Activated T-helper 17 cell treated with anti-CD3 and anti-CD28 coated beads, Interleukin-2, amount 50 U/mL, for 72 hours (primary cell): ENCODE data around the gene STAMBPL1. TPM values are rescaled to one million over a fixed set of nuclear protein-coding genes. Genes with fewer than 3 reads are reported as not detected.

ENCODE experiments used
- ATAC-seq: fragments of 150-1000 bp; cut with Tn5 transposase; replicated peaks from 2 replicates; pipeline ENCODE4 v1.10.0; 2021; ENCODE audit warnings: mild to moderate bottlenecking, moderate library complexity
- H3K27ac Mint-ChIP-seq: one replicate; pipeline ENCODE4 v1.8.0; 2022; ENCODE audit warnings: mixed read lengths
- H3K27me3 Mint-ChIP-seq: one replicate; pipeline ENCODE4 v1.8.0; 2022; ENCODE audit warnings: mixed read lengths
- H3K36me3 Mint-ChIP-seq: one replicate; pipeline ENCODE4 v1.8.0; 2022; ENCODE audit warnings: low read depth, mild to moderate bottlenecking, mixed read lengths
- H3K4me1 Mint-ChIP-seq: one replicate; pipeline ENCODE4 v1.8.0; 2022; ENCODE audit warnings: mixed read lengths
- H3K4me3 Mint-ChIP-seq: one replicate; pipeline ENCODE4 v1.8.0; 2022; ENCODE audit warnings: mild to moderate bottlenecking, mixed read lengths
- H3K9me3 Mint-ChIP-seq: one replicate; pipeline ENCODE4 v1.8.0; 2022; ENCODE audit warnings: mixed read lengths
- total RNA-seq, 2 donors: library from RNA; stranded (reverse); gene quantifications; one replicate each; pipeline ENCODE4 v1.2.3, GENCODE V29; 2022

The STAMBPL1 gene
- total RNA-seq, 2 donors from 2014 or later = 27.6 to 72.5 TPM

DNA sequence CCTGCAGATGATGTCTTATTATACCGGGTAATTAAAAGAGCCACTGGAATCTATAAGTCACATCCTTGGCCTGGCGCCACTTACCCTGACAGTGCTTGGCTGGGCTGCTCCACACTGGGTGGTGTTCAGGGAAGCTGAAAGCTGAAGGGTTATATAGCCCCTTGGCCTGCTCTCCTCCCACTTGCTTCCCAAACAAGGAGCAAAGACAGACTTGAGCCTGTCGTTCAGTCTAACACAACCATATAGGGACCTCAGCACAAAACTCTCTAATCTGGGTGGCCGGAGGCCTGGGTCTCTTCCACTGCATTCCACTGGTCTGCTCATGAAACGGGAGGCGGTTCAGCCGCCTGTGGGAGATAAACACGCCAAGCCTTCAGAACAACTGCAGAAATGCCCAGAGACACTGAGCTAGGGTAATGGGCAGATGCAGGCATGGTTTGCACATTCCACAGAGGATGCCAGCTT, 72.6 kb downstream of the STAMBPL1 start, which contains the start of gene ACTA2:
ACTA2 (minus strand) TSS at position 127 of the 465 bp plus-strand sequence. CDS start 3,843 bp downstream, outside the sequence.
- no peak for ATAC-seq
- H3K27me3 Mint-ChIP-seq = no peaks in the 10 kb centered on the region
- H3K27ac Mint-ChIP-seq = no peak within 1 kb of the TSS
- peaks cover 10% of the 10 kb centered on the region for H3K36me3 Mint-ChIP-seq
- H3K9me3 Mint-ChIP-seq = no peaks in the 10 kb centered on the region
- no peaks in the 10 kb centered on the region for H3K4me1 Mint-ChIP-seq
- no peak within 1 kb of the TSS for H3K4me3 Mint-ChIP-seq

DNA sequence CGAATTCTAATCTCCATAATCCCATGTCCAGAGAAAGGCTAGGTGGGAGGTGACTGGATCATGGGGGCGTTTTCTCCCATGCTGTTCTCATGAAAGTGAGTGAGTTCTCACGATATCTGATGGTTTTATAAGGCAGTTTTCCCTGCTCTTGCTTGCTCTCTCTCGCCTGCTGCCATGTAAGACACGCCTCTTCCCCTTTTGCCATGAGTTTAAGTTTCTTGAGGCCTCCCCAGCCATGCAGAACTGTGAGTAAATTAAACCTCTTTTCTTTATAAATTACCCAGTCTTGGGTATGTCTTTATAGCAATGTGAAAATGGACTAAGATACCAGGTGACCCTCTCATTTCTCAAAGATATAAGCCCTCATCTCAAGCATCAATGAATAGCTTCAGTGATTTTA, 73.6 kb downstream of the STAMBPL1 start:
- Mint-ChIP-seq H3K4me1 (no peaks in the 10 kb centered on the region), H3K27me3 (no peaks in the 10 kb centered on the region), H3K9me3 (no peaks in the 10 kb centered on the region), H3K4me3 (no peak overlapping the region), H3K36me3 (peaks cover 10% of the 10 kb centered on the region), H3K27ac (no peak overlapping the region)
- ATAC-seq = no peak

DNA sequence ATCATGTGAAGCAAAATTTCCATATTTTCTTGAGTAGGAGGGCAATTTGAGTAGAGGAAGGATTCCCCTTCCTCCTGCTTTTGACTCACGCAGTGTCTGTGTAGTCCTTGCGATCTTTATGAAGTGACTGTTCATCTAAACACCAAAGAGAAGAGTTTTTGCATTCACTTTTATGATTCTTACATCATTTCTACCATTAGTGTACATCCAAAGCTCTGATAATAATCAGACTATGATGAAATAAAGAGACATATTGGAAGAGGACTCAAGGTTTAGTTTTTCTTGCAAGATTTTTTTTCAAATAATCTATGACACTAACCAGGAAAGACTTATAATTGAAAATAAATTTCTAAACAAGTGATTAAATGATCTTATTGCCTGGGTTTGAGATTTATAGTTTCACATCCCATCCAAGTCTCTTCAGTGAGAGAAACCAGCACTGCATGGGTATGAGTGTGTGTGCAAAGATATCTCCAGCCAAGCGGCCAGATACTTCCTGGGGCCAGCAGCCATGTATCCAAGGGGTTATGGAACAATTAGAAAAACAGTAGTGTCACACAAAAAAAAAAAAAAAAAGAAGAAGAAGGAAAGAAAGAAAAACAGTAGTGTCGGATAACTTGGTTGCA, 74.5 kb downstream of the STAMBPL1 start:
- no peaks in the 10 kb centered on the region for H3K9me3 Mint-ChIP-seq
- ATAC-seq = no peak
- no peak overlapping the region for H3K4me3 Mint-ChIP-seq
- H3K27ac Mint-ChIP-seq = no peak overlapping the region
- no peaks in the 10 kb centered on the region for H3K4me1 Mint-ChIP-seq
- no peaks in the 10 kb centered on the region for H3K27me3 Mint-ChIP-seq
- H3K36me3 Mint-ChIP-seq = peaks cover 10% of the 10 kb centered on the region

DNA sequence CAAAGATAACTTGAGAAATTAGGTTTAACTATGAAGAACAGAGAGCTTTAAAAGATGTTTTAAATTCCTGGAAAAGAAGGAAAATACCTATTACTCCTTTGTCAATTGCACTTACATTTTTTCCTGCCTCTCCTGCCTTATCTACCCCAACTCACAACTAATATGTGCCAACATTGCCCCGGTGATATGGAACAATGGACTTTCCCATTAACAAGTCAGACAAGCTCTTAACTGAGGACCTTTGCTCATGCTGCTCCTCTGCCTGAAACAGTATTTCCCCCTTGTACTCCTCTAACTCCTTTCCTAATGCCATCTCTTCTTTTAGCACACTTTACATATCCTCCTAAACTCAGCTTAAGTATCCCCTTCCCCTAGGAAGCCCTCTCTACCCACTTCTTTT, 77.3 kb downstream of the STAMBPL1 start:
- Mint-ChIP-seq H3K4me3 (no peak overlapping the region), H3K9me3 (no peaks in the 10 kb centered on the region), H3K27me3 (no peaks in the 10 kb centered on the region), H3K27ac (no peak overlapping the region), H3K4me1 (peaks cover 9% of the 10 kb centered on the region), H3K36me3 (no peaks in the 10 kb centered on the region)
- ATAC-seq = no peak

DNA sequence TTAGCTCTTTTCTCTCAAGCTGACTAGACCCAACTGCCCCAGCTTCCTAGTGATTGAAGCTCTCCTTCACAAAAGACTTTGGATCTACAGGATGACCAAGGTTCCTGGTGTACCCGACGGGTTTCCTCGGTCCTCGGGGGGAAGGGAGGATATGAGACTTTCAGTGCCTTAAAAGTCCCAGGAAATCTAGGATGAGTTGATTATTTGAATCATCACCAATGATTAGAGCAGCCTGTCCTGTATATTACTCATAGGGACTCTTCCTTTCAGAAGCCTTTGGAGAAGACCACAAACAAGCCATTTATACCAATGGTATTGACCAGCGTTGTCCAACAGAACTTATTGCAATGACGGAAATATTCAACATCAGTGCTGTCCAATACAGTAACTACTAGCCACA, 78.7 kb downstream of the STAMBPL1 start:
- no peak for ATAC-seq
- no peaks in the 10 kb centered on the region for H3K27me3 Mint-ChIP-seq
- no peaks in the 10 kb centered on the region for H3K36me3 Mint-ChIP-seq
- peaks cover 14% of the 10 kb centered on the region for H3K4me1 Mint-ChIP-seq
- no peak overlapping the region for H3K4me3 Mint-ChIP-seq
- H3K9me3 Mint-ChIP-seq = no peaks in the 10 kb centered on the region
- H3K27ac Mint-ChIP-seq = no peak overlapping the region

DNA sequence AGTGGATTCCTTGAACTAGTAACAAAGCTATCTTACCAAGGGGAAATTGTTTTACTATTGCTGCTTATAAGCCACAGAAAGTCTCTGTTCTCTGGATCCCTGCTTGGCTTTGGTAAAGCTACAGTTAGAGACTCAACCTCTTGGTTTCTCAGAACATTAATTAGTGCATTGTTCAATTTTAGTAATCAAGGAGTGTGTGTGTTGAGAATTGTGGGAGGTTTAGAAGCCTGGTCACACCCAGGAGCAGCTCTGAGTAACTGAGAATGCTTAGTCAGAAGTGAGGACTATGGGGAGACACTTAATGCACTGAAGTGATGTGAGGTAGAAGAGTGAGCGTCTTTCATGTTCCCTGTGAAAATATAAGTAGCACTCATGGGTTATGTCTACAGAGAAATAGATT, 80.8 kb downstream of the STAMBPL1 start:
- Mint-ChIP-seq H3K36me3 (no peaks in the 10 kb centered on the region), H3K4me3 (peak overlapping the region; percentile 5), H3K27me3 (no peaks in the 10 kb centered on the region), H3K4me1 (peaks cover 14% of the 10 kb centered on the region), H3K9me3 (no peaks in the 10 kb centered on the region), H3K27ac (peak overlapping the region; percentile 11)
- peak; percentile 97 for ATAC-seq

DNA sequence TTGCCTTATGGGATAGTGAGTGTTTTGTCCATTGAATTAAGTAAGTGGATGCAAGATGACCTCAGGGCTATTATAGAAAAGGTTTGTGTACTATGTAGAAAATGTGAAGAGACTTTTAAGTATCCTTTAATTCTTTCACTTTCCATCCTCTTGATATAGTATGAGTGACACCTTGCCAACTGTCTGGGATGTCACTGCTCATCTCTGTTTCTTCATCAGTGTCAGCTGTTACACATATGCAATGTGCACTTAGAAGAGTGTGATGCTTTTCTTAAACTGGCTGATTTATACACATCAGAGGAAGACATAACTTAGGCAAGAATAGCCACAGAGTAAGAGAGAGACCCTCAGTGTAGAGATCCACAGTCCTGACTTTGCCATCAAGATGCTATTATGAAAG, 81.2 kb downstream of the STAMBPL1 start:
- Mint-ChIP-seq H3K4me3 (peak overlapping the region; percentile 5), H3K27ac (peak overlapping the region; percentile 11), H3K36me3 (no peaks in the 10 kb centered on the region), H3K9me3 (no peaks in the 10 kb centered on the region), H3K27me3 (no peaks in the 10 kb centered on the region), H3K4me1 (peaks cover 14% of the 10 kb centered on the region)
- peak; percentile 19 for ATAC-seq

DNA sequence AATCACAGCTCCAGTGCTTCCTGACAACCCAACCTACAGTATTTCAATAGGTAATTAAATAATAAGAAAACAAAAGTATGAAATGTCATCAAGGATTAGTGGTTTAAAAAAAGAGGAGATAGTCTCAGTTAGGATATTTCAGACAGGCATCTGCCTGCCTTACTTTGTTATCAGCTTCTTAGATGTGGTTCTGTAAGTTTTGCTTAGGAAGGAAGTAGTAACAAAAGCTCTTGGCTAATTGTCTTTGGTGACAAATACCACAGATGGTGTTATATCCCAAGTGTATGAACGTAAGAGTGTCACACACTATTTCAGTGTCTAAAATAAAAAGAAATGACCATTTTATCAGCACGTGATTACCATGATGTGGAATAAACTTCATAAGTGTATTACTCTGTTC, 82.3 kb downstream of the STAMBPL1 start:
- H3K27ac Mint-ChIP-seq = no peak overlapping the region
- H3K4me1 Mint-ChIP-seq = peaks cover 14% of the 10 kb centered on the region
- peak overlapping the region; percentile 17 for H3K4me3 Mint-ChIP-seq
- no peak for ATAC-seq
- H3K9me3 Mint-ChIP-seq = no peaks in the 10 kb centered on the region
- H3K27me3 Mint-ChIP-seq = no peaks in the 10 kb centered on the region
- no peaks in the 10 kb centered on the region for H3K36me3 Mint-ChIP-seq

DNA sequence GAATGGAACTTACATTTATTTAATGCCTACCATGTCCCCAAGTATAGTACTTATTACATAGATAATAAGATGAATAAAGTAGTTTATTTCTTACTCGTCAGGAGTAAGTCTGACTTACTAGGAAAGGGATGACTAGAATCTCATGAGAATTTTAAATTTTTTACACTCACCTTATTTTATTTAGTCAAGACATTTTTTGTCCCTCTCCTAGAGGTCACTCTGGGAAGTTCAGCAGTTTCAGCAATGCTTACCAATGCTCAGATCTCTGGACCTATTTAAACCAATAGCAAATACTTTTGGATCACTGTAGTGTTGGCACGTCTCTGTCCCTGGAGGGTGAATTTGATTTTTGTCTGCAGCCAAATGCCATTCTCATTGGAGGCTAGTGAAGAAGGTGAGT, 83.3 kb downstream of the STAMBPL1 start:
- Mint-ChIP-seq H3K4me3 (no peak overlapping the region), H3K36me3 (no peaks in the 10 kb centered on the region), H3K27me3 (no peaks in the 10 kb centered on the region), H3K4me1 (peaks cover 14% of the 10 kb centered on the region), H3K9me3 (no peaks in the 10 kb centered on the region), H3K27ac (no peak overlapping the region)
- no peak for ATAC-seq

DNA sequence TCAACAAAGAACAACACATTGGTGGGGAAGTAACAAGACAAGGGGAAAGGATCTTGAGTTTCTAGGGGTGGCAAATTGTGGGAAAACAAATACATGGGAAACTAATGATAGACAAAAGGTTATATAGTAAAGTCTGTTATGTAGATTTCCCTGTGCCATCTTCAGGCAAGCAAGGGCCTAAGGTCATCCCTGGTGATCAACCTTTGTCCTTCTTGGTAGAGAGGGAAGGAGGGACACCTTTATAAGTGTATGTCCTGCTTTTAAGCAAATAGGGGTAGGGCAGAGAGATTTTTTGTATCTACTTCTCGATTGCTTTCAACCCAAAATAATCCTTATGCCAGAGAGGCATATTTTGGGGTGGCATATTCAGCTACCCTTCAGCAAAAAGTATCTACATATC, 84.3 kb downstream of the STAMBPL1 start:
- no peaks in the 10 kb centered on the region for H3K36me3 Mint-ChIP-seq
- peaks cover 14% of the 10 kb centered on the region for H3K4me1 Mint-ChIP-seq
- H3K27me3 Mint-ChIP-seq = no peaks in the 10 kb centered on the region
- H3K4me3 Mint-ChIP-seq = no peak overlapping the region
- no peak for ATAC-seq
- H3K9me3 Mint-ChIP-seq = no peaks in the 10 kb centered on the region
- H3K27ac Mint-ChIP-seq = no peak overlapping the region

DNA sequence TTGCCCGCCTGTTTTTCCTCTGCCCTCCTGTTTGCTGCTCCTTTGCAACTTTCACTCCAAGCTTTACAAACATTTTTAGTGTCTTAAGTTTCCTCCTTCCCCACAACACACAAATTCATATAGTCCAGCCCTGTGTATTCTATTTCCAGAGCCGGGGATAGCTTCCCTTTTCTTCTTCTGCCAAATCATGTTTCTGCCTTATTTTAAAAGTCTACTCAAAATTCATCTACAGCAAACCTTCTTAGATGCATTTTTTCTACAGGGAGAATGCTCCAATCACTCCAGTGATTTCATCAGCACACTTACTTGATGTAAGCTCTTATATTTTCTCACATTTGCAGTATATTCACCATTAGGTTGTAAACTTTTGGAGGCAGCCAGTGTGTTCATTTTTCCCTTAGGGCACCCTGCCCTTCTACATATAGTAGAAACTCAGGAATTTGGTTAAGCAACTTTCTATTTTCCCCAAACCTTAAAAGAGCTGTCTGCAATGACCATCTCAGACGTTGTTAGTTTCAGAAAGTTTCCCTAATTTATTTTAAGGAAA, 84.9 kb downstream of the STAMBPL1 start:
- Mint-ChIP-seq H3K27ac (no peak overlapping the region), H3K4me3 (no peak overlapping the region), H3K4me1 (peaks cover 14% of the 10 kb centered on the region), H3K27me3 (no peaks in the 10 kb centered on the region), H3K9me3 (no peaks in the 10 kb centered on the region), H3K36me3 (no peaks in the 10 kb centered on the region)
- ATAC-seq = no peak

DNA sequence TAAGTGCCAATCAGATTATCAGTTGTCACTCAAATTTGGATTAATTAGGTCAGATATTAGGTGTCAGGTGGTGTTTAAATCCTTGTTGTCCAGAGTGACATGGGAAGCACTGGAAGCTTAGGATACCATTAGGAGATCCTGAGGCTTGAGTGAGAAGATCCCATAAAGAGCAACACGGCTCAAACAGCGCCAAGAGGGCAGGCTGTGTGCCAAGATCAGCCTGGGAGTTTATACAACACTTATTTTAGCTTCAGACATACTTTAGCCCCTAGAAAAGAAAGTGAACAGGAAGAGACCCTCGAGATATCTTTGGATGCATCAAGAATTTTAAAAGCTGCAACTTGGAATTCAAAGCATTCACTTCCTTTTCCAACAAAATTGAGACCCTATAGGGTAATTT, 86.8 kb downstream of the STAMBPL1 start:
- Mint-ChIP-seq H3K4me3 (no peak overlapping the region), H3K27ac (no peak overlapping the region), H3K4me1 (peaks cover 6% of the 10 kb centered on the region), H3K9me3 (no peaks in the 10 kb centered on the region), H3K27me3 (no peaks in the 10 kb centered on the region), H3K36me3 (no peaks in the 10 kb centered on the region)
- no peak for ATAC-seq

DNA sequence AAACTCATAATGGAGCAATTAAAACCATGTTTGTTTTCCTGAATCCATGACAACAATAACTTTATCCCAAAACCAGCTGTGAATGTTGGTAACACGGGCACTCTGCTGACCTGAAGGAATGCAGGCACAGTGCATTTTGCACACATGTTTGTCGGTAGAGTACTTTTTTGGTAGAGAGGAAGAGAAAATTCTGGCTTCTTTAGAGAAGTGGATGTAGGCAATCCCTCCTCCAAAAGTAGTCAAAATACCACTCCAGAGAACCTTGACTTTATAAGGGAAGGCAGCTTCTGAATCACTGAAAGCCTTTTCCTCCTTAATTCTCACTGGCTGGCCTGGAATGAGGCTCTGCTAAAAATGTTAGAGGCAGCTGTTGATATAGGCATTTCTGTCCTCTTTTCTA, 88.3 kb downstream of the STAMBPL1 start:
- Mint-ChIP-seq H3K36me3 (no peaks in the 10 kb centered on the region), H3K9me3 (no peaks in the 10 kb centered on the region), H3K4me3 (no peak overlapping the region), H3K4me1 (no peaks in the 10 kb centered on the region), H3K27me3 (no peaks in the 10 kb centered on the region), H3K27ac (no peak overlapping the region)
- no peak for ATAC-seq

DNA sequence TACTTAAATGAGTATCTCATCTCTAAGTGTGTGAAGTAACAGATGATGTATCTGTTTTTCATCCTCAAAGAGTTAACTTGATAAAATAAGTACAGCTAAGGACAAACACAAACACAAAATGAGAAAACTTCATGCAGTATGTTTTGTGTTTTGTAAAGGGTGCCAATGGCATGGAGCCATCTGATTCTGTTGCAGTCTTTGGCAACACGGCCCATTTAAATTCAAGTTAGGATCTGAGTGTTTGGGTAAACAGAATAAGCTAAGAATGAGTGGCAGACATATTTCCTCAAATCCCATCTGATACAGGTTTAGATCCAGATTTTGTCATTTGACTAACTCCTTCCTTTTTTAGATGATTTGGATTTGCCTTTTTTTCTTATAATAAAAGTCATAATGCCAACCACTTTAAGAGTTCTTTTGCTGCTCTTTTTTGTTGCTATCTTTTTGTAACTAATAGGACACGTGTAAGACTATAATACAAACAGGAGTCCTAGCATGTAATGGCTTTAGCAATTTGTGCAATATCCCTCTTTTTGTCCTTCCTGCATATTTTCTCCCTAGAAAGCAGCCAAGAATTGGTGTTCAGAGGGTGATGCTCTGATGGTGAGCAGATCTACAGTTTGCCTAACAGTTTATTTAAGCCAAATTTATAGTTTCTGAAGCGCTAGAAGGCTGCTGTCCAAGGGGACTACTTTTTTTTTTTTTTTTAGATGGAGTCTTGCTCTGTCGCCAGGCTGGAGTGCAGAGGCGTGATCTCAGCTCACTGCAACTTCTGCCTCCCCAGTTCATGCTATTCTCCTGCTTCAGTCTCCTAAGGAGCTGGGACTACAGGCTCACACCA, 91.4 kb downstream of the STAMBPL1 start:
- no peaks in the 10 kb centered on the region for H3K27me3 Mint-ChIP-seq
- H3K4me1 Mint-ChIP-seq = no peaks in the 10 kb centered on the region
- no peaks in the 10 kb centered on the region for H3K36me3 Mint-ChIP-seq
- no peak for ATAC-seq
- H3K27ac Mint-ChIP-seq = no peak overlapping the region
- H3K4me3 Mint-ChIP-seq = no peak overlapping the region
- no peaks in the 10 kb centered on the region for H3K9me3 Mint-ChIP-seq
